GM18507 (cell line): ENCODE data around the gene GALNT12.

Source experiments
- DNase-seq: peaks from one replicate; pipeline ENCODE4 v3.0.0; 2011; ENCODE audit warnings: low read depth; ENCODE audit not compliant: insufficient read length; ENCODE audit errors: extremely low spot score
- FAIRE-seq: peaks from 2 replicates; lab custom pipeline; 2011; peaks lifted over from hg19 to GRCh38; lab: Jason Lieb, UNC

Gene GALNT12

GRCh38 chr9:98851730-98852459, 44.4 kb downstream of the GALNT12 start:
- FAIRE-seq (no peak), DNase-seq (no peak)

- DNase-seq (no peak), FAIRE-seq (no peak)
Observed at GRCh38 chr9:98852460-98852734, 44.9 kb downstream of the GALNT12 start.

DNA sequence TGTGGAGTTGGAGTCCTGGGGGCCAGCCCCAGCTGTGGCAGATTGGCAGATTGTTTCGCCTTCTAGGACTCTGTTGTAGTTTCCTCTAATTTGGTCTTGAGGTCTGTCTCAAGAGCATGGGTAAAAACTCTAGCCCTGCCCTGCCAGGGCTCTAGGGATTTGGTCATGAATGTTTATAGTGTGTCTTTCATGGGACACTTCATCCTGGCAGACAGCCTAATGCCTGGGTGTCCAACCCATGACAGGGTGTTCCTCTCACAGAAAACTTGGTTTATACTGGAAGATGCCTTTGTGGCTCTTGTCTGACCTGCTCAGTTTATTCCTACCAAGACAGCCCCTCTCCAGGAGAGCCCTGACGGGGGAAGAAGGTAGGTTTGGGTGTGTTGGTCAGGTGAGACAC, 45.5 kb downstream of the GALNT12 start:
- FAIRE-seq (no peak), DNase-seq (no peak)

- DNase-seq (no peak), FAIRE-seq (no peak)
Observed at GRCh38 chr9:98854266-98854665, 46.8 kb downstream of the GALNT12 start.

DNA sequence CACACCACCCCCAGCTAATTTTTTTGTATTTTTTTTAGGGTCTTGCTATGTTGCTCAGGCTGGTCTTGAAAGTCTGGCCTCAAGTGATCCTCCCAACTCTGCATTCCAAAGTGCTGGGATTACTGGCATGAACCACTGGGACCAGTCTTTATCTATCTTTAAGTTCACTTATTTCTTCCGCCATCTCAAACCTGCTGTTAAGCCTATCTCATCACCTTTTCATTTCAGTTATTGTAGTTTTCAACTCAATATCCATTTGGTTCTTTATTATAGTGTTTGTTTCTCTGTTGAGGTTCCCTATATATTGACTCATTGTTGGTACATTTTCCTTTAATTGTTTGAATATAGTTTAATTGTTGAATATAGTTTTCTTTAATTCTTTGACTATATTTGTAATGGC, 48.1 kb downstream of the GALNT12 start:
- FAIRE-seq (no peak), DNase-seq (no peak)

- FAIRE-seq, result no peak
- DNase-seq, result no peak
Observed at GRCh38 chr9:98856982-98857381, 49.5 kb downstream of the GALNT12 start.

DNA sequence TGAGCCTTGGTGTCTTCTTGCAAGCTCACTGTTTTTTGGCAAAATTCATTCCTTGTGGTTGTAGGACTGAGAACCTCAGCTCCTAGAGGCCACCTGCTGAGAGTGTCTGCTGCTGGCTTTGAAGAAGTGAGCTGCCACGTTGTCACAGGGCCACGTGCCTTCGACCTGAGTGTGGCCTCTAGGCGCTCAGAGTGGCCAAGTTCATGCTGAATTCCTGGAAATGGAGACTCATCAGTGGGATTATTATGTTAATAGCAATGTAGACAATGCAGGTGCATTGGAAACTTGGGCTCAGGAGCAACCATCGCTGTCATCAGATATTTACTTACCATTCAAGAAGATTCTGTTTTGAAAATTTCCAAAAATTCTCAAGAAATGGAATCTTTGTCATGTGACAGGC, 52.5 kb downstream of the GALNT12 start:
- no peak for DNase-seq
- FAIRE-seq, result no peak

DNA sequence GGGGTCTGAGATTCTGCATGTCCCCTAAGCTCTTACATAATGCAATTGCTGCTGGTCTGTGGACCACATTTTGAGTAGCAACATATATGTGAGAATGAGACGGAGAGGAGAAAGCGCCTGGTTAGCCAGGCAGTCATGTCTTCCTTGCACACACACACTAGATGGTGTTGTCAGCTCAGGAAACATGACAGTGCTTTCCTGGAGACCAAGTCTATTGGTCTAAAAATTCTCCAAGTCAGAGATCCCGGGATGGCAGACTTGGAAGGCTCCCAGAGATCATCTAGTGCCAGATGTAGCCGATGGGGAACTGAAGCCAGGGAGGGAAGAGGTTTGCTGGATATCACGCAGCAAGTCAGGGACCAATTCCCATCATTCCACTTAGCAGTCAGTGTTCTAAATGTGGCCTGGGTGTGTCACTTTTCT, 53.4 kb downstream of the GALNT12 start:
- DNase-seq (no peak), FAIRE-seq (no peak)

- FAIRE-seq (no peak), DNase-seq (no peak)
Observed at GRCh38 chr9:98861781-98862504, 54.5 kb downstream of the GALNT12 start.

DNA sequence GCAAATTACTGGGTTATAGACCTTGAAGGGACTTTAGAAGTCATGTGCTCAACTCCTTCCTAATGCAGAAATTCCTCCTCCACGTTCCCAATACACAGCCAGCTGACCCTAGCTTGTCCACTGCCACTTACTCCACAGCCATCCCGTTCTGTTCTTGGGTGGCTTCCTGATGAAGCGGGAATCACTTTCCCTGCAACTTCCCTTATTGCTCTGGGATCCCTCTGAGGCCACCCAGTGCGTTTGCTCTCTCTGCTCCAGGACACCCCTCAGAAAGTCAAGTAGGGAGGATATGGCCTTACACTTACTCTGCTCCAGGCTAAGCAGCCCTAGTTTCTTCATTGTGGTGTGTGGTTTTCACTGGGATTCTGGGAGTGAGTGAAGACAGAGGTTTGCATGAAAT, 55.5 kb downstream of the GALNT12 start:
- FAIRE-seq (no peak), DNase-seq (no peak)

DNA sequence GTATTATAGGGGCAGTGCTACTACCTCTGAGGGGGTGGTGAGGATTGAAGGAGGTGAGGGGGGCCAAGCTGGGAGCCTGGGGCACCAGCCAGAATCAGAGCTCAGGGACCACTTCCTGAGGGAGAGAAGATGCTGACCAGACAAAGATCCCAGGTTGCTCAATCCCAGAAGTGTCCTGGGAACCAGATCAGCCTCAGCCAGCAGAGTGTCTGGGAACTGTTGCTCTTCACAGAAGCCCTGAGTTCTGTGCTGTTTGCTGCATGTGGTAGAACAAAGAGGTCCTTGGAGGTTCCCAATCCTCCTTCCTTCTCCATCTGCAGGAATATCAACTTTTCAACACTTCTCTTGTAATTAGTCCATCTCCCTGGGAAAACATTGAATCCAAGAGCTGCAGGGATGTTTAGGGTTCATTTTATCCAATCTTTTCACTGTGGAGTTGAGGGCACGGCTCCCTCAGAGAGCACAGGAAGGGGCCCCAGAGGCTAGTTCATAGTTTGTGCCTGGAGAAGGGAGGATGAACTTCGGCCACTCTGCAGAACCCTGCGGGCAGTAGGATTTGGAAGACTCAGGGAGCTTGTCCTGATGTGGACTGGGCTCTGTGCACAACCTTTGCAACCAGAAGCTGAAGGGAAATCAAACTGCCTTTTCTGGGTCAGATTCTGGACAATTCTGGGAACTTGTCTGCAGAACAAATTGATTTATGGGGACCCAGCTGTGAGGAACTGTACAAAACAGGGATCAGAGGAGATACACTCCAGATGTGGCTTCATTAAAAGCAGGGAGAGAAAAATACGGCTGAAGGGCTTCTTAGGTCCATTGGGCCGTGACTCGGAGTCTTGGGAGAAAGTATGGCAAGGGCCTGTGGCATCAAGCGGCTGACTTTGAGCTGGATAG, 57.1 kb downstream of the GALNT12 start:
- DNase-seq, result no peak
- FAIRE-seq, result no peak

DNA sequence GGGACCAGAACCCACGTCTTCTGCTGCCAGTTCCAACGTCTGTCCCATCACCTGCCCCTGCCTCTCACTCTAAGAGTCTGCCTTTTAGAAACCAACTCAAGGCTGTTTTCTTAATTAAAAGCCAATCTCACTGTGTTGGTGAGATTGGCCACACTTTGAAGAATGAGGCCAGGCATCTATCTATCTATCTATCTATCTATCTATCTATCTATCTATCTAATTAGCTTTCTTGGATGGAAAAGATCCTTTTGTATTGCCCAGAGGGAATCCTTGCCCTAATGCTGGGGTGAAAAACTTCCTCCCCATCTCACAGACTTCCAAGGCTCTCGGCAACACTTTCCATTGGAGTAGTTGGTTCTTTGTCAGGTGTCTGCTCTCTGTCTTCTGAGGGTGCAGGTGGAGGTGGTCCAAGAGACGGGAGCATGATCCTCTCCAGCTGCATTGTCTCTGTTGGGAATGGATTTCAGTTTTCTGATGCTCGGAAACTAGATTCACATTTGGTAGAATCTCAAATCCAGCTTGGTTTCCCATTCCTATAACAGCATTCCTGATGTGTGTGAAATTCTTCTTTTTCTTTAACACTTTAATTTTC, 57.9 kb downstream of the GALNT12 start:
- DNase-seq (no peak), FAIRE-seq (no peak)

GRCh38 chr9:98866435-98867102, 59.1 kb downstream of the GALNT12 start:
- DNase-seq (no peak), FAIRE-seq (no peak)

- DNase-seq, result no peak
- no peak for FAIRE-seq
Observed at GRCh38 chr9:98867103-98867428, 59.6 kb downstream of the GALNT12 start.

DNA sequence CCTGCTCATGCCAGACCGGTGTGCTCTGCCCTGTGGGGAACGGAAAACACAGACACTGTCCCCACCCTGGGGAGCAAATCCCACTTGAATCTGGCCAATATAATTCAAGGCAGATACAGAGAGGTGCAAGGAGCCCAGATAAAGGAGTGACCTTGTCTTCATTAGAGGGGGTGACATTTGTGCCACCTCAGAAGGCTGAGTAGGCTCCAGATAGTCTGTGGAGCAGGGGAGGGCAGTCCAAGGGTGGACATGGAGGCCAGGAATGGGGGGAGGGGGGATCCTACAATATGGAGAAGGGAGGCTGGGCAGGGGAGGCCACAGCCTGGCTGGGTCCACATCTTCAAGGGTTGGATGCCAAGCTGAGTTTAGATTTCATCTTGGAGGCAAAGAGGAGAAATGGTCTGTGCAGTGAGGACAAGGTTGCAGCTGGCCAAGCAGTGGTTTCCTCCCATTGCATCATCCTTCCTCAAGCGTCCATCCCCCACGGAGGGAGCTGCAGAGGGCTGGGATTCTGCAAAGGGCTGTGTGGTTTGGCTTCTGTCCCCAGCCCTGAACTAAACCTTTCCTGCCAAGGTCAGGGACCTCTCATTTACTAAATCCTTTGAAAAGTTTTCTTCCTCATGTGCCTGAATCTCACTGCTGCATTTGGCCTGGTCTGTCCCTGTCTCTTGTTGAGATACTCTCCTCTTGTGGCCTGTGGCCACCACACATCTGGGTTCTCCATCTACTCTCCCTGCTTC, 60.1 kb downstream of the GALNT12 start:
- DNase-seq (no peak), FAIRE-seq (no peak)

DNA sequence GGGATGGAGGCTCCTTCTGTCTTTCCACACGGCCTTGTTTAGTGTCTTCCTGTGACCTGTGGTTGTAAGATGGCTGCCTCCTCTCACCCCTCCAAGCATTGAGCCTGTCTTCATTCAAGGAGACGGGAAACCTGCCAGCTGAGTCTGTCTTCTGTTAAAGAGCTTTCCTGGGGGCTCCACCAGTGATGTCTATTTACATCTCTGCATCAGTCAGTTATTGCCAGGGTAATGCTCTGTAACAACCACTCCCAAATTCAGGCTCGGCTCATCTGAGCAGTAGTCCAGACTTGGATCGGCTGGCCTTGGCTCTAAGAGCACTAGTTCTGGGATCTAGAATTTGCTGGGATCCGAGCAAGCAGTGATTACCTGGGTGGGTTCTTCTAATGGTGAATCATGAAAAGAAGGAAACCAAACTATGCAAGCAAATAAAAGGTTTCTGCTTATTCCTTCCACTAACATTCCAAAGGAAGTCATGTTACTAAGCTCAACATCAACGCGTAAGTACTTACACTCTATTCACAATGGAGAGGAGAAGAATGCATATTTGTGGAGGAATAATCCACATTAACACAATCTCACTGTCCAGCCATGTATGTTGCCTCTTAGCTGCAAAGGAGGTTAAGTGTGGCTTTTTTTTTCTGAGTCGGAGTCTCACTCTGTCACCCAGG, 61.7 kb downstream of the GALNT12 start:
- FAIRE-seq (no peak), DNase-seq (no peak)

DNA sequence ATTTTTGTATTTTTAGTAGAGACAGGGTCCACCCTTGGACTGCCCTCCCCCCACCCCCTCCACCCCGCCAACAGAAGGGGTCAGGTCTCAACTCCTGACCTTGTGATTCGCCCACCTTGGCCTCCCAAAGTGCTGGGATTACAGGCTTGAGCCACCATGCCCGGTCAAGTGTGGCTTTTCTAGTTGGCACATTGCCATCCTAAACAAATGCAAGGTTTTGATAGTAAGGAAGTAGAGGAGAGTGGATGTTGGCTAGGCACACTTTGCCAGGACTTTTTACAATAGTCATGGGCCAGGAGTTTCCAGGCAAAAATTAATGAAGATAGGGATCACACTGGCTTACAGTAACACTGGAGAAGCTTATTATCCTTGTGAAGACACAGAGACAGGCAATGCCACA, 62.4 kb downstream of the GALNT12 start:
- no peak for DNase-seq
- no peak for FAIRE-seq

- FAIRE-seq, result no peak
- DNase-seq, result no peak
Observed at GRCh38 chr9:98870782-98871557, 63.5 kb downstream of the GALNT12 start.
